Thoracic aorta (tissue), 2 donors: Measurements from ENCODE around the gene PLD4. TPM values are rescaled to one million over a fixed set of nuclear protein-coding genes. Genes with fewer than 3 reads are reported as not detected.
"Not testable (repeated sequence)": the region's sequence is repeated elsewhere in the genome, so short reads cannot be mapped to it uniquely, and the experiment has no call there.

Experiments used
- ATAC-seq: fragments of 150-250 bp; one replicate; pipeline ENCODE4 v1.8.0; 2017; ENCODE audit warnings: low read depth; ENCODE audit not compliant: insufficient number of reproducible peaks, low FRiP score
- DNase-seq: peaks from one replicate; pipeline ENCODE4 v3.0.0-alpha.2; 2020; ENCODE audit warnings: low spot score
- H3K27ac ChIP-seq, 2 donors: fragments of 200-600 bp; sonication (generic); 1 replicate in 1 of 2; 2 replicates in 1 of 2; pipeline ENCODE4 v1.5.1; 2016; ENCODE audit warnings: mild to moderate bottlenecking in 2 of 2, moderate library complexity in 2 of 2
- H3K27me3 ChIP-seq: fragments of 200-600 bp; sonication (generic); replicated peaks from 2 replicates; pipeline ENCODE4 v1.6.0; 2016; ENCODE audit warnings: mild to moderate bottlenecking; ENCODE audit not compliant: insufficient read depth
- H3K36me3 ChIP-seq: fragments of 200-600 bp; sonication (generic); one replicate; pipeline ENCODE4 v1.5.1; 2016
- H3K4me1 ChIP-seq, 2 donors: fragments of 200-600 bp; sonication (generic); 1 replicate in 1 of 2; 2 replicates in 1 of 2; pipeline versions ENCODE4 v1.5.1 to v1.6.0; 2016; ENCODE audit warnings: low read depth in 2 of 2, mild to moderate bottlenecking in 1 of 2; ENCODE audit not compliant: control insufficient read depth in 1 of 2
- H3K4me3 ChIP-seq: fragments of 200-600 bp; sonication (generic); 2 replicates; pipeline ENCODE4 v1.5.1; 2016; ENCODE audit warnings: mild to moderate bottlenecking
- H3K9me3 ChIP-seq: fragments of 200-600 bp; sonication (generic); 2 replicates; pipeline ENCODE4 v1.5.1; 2016
- total RNA-seq, 2 donors: library from RNA; depleted of rRNA; stranded (reverse); fragments of >200 nt; gene quantifications; one replicate each; pipeline versions ENCODE4 v1.1.0 to v1.2.3, GENCODE V29; 2016
- TF ChIP-seq, protein P1 (sequence below): fragments of 200-600 bp; sonication (generic); IDR thresholded peaks from one replicate; pipeline ENCODE4 v1.5.1; 2019; ENCODE audit warnings: antibody characterized with exemption

PLD4 gene
- total RNA-seq, 2 donors from 2014 or later, result 0.35 TPM; not detected in 1

GRCh38 chr14:104881369-104881979 lies 43.2 kb upstream of the PLD4 start:
- TF ChIP-seq, protein P1, sequence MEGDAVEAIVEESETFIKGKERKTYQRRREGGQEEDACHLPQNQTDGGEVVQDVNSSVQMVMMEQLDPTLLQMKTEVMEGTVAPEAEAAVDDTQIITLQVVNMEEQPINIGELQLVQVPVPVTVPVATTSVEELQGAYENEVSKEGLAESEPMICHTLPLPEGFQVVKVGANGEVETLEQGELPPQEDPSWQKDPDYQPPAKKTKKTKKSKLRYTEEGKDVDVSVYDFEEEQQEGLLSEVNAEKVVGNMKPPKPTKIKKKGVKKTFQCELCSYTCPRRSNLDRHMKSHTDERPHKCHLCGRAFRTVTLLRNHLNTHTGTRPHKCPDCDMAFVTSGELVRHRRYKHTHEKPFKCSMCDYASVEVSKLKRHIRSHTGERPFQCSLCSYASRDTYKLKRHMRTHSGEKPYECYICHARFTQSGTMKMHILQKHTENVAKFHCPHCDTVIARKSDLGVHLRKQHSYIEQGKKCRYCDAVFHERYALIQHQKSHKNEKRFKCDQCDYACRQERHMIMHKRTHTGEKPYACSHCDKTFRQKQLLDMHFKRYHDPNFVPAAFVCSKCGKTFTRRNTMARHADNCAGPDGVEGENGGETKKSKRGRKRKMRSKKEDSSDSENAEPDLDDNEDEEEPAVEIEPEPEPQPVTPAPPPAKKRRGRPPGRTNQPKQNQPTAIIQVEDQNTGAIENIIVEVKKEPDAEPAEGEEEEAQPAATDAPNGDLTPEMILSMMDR, result no peak
- Histone ChIP-seq H3K27ac (no peak overlapping the region), H3K4me1 (no peaks in the 10 kb centered on the region), H3K4me3 (no peak overlapping the region), H3K36me3 (peaks cover 60% of the 10 kb centered on the region), H3K9me3 (no peaks in the 10 kb centered on the region), H3K27me3 (no peaks in the 10 kb centered on the region)
- DNase-seq, result no peak
- ATAC-seq, result no peak

GRCh38 chr14:104882325-104882973 lies 42.2 kb upstream of the PLD4 start:
- peaks cover 63% of the 10 kb centered on the region for H3K36me3 ChIP-seq
- DNase-seq (no peak), ATAC-seq (no peak)
- no peaks in the 10 kb centered on the region for H3K4me1 ChIP-seq
- H3K9me3 ChIP-seq, result no peaks in the 10 kb centered on the region
- no peaks in the 10 kb centered on the region for H3K27me3 ChIP-seq
- H3K27ac ChIP-seq, result no peak overlapping the region
- TF ChIP-seq, protein P1, result no peak
- H3K4me3 ChIP-seq, result no peak overlapping the region

DNA sequence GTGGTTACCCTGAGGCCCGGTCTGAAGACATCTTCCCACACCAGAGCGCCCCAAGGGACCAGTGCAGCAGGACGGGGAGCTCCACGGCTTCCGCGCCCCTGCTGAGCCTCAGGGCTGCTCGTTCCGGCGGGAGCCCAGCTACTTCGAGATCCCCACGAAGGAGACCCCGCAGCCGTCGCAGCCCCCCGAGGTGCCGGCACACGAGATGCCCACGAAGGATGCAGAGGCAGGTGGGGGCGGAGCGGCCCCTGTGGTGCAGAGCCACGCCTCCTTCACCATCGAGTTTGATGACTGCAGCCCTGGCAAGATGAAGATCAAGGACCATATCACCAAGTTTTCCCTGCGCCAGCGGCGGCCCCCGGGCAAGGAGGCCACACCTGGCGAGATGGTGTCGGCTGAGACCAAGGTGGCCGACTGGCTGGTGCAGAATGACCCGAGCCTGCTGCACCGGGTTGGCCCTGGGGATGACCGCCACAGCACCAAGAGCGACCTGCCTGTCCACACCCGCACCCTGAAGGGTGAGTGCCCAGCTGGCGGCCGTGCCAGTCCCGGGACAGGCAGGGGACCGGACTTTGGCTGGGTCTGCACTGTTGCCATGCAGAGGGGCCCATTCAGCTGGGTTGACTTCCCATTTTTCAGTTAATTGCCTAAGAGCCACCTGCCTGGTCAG lies 41.6 kb upstream of the PLD4 start:
- DNase-seq (no peak), ATAC-seq (no peak)
- no peak overlapping the region for H3K4me3 ChIP-seq
- no peak overlapping the region for H3K27ac ChIP-seq
- no peaks in the 10 kb centered on the region for H3K27me3 ChIP-seq
- no peaks in the 10 kb centered on the region for H3K4me1 ChIP-seq
- no peaks in the 10 kb centered on the region for H3K9me3 ChIP-seq
- H3K36me3 ChIP-seq, result peaks cover 63% of the 10 kb centered on the region
- TF ChIP-seq, protein P1, result no peak

GRCh38 chr14:104883681-104884361 lies 40.9 kb upstream of the PLD4 start:
- H3K4me1 ChIP-seq, result no peaks in the 10 kb centered on the region
- no peaks in the 10 kb centered on the region for H3K27me3 ChIP-seq
- DNase-seq (no peak), ATAC-seq (no peak)
- no peak overlapping the region for H3K27ac ChIP-seq
- H3K36me3 ChIP-seq, result peaks cover 57% of the 10 kb centered on the region
- no peaks in the 10 kb centered on the region for H3K9me3 ChIP-seq
- no peak overlapping the region for H3K4me3 ChIP-seq
- TF ChIP-seq, protein P1, result no peak

DNA sequence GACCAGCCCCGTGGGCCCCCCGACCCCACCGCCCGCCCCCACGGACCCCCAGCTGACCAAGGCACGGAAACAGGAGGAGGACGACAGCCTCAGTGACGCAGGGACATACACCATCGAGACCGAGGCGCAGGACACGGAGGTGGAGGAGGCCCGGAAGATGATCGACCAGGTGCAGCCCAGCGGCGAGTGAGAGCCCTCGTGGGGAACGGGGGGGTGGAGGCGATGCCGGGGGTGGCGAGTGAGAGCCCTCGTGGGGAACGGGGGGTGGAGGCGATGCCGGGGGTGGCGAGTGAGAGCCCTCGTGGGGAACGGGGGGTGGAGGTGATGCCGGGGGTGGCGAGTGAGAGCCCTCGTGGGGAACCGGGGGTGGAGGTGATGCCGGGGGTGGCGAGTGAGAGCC lies 40.3 kb upstream of the PLD4 start:
- DNase-seq, H3K4me1 ChIP-seq, H3K4me3 ChIP-seq, H3K9me3 ChIP-seq, H3K27me3 ChIP-seq, H3K27ac ChIP-seq, ATAC-seq: not testable (repeated sequence)
- H3K36me3 ChIP-seq, result peaks cover 57% of the 10 kb centered on the region
